RKO (cell line): Measurements from ENCODE around the gene MT1HL1.

Experiments used
- DNase-seq: peaks from one replicate; pipeline ENCODE4 v3.0.0-alpha.2; 2016; ENCODE audit warnings: low spot score

MT1HL1 gene

DNA sequence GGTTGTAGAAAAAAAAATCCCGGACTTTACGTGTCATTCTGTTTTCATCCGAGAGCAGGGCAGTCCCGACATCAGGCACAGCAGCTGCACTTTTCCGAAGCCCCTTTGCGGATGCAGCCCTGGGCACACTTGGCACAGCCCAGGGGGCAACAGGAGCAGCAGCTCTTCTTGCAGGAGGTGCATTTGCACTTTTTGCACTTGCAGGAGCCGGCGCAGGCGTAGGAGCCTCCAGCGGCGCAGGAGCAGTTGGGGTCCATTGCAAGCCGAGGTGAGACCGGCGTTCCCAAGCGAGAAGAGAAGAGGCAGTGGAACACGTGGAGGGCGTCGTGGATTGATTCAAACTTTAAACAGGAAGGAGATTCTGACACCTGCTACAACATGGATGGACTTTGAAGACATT, at the start of gene MT1HL1:
TSS of gene MT1HL1 (minus strand) at position 326 of the 400 bp plus-strand sequence. CDS start at position 257, 69 bp downstream.
- DNase-seq, result no peak

DNA sequence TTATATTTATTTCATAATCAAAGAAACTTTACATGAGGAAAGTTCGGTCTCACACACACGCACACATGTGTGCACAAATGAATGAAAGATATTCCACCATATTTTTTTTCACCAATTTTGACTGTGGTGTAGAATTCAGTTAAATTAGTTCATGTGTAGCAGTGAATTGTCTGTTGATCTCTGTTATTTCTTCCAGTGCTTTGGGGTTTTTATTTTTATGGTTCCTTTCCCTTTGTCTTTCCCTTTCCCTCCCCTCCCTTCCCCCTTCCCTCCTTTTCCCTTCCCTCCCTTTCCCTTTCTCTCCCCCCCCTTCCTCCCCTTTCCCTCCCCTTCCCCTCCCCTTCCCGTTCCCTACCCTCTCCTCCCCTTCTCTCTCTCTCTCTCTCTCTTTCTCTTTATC, 46.7 kb upstream of the MT1HL1 start:
- DNase-seq, result no peak

DNA sequence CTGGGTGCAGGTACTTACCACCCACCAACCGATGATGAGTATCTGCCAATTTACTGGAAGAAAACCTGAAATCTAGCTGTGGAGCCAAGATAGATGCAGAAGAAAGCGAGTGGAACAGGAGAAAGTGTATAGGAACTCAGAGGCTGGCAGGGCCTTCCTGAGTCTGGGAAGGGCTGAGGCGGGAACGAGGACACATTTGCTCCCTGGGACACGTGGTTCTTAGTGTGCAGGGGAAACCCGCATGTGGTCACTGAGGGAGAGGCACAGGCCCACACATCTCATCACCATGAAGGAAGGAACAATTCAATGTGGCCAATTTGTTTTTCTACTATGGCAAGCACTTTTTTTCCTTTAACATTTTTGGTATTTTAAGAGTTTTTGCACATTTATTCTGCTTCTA, 45.9 kb upstream of the MT1HL1 start:
- DNase-seq, result no peak

DNA sequence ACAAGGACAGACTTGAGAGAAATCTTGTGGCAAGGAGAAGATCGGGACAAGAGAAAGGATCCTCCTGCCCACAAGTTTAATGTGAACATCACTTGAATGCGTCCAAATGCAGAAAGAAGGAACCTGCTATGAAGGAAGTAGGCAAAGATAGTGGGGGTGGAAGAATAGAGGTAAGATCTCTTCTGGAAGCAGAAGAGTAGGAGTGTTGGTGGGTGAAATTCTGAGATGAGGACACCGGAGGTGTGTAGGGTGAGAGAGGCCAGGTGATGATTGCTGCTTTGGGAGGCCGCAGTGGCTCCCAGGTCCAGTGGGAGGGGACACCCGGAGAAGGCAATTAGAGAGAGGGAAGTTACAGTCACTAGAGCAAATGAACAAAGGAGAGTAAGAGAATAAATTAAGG, 44.6 kb upstream of the MT1HL1 start:
- DNase-seq, result no peak

DNA sequence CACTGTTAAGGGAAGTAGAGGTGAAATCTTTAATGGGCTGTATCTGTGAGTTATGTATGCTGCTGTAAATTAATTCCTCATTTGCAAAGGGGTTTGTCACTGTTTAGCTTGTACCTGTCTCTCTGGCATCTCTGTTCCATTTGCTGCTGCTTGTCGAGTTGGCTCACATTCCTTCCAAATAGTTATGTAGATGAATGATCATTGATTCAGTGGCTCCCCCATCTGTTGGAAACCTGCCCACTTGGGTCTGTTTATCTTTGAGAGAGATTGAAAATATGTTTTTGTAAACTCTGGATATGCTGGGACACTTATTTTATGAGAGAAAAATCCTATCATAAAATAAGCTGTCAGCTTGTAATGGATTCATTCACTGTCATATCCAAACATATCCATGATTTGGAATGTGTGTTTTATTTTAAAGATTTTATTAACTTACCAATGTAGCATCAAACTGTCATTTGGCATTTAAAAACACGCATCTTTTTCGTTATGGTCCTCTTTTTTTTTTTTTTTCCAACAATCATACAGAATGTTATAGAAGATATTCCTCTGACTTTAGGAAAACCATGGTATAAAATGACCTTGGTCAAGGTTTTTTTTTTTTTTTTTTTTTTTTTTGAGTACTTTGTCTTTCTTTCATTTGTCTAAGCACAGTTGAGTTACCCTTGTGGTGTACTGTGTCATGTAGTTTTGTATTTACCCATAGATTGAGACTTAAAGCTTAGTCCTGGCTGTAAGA, 41.2 kb upstream of the MT1HL1 start:
- DNase-seq, result no peak

DNA sequence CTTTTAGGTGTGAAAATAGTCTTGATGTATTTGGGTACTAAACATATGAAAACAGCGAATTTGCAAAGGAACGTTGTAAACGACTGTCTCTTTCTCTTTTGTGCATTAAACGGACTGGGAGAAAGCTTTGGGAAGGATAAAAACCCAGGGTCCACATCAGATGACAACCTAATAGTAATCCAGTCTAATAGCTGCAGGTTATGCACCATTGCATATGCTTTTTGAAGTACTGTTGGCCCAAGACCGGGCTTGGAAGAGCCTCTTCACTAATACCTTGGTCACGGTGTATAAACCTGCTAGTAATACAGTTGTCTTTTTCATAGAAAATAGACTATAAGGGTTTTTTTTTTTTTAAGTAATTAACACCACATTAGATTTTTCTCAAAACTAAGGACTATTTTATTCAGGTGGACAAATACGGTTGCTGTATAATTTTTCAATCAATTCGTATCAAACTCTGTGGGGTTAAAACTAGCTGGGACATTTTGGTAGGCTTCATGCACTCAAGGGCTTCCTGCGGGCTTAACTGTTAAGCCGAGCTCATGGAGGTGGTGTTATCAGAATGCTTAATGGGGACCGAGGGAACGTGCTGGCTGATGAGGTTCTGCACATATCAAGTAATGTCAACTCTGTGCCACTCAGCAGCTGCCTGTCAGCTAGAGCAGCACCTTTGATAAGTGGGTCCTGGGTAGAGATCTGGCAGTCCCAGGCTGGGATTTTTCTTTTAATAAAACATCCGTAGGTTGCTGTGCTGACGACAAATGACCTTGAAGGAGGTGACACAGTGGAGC, 39.8 kb upstream of the MT1HL1 start:
- no peak for DNase-seq

DNA sequence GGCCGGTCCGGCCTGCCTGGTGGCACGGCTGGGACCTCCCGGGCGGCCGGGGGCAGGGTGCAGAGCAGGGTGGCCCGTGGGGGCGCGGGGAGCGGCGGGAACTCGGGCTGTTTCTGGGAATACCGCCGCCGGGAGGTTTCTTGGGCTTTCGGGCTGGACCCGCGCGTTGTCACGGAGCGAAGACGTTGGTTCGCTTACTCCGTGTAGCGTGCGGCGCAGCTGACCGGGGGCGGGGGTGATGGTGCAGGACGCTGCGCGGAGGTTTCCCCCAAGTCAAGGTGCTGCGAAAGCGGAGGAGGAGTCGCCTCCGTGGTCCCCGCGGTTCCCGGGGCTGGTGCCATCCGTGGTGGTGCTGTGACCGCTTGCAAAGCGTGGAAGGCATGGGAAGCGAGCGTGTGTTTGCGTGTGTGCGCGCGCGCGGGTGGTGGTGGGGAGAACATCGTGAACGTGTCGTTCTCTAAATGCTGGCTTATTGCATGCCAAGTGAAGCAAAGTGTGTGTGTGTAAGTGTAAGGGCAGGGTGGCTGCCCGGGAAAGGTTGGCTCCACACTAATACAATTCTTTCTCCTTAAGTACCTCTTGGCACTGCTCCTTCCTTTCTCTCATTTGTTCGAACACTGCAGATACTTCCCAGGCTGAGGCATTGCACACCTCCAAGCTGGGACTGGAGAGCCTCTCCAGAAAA, 38.8 kb upstream of the MT1HL1 start:
- DNase-seq, result no peak

DNA sequence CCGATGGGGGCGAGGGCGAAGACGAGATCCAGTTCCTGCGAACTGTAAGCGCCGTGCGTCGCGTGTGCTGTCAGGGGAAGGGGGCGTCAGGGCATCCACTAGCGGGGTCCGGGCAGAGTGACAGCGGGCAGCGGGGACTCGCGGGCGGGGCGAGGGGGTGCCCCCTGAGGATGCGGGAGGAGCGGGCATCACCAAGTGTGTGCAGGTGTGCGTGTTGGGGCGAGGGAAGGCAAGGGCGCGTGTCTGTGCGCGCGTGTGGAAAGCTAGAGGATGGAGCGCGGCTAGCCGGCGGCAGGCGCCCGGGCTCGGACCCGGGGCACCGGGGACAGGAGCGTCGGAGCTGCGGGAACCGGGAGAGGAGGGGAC, 38.3 kb upstream of the MT1HL1 start:
- DNase-seq, result no peak

DNA sequence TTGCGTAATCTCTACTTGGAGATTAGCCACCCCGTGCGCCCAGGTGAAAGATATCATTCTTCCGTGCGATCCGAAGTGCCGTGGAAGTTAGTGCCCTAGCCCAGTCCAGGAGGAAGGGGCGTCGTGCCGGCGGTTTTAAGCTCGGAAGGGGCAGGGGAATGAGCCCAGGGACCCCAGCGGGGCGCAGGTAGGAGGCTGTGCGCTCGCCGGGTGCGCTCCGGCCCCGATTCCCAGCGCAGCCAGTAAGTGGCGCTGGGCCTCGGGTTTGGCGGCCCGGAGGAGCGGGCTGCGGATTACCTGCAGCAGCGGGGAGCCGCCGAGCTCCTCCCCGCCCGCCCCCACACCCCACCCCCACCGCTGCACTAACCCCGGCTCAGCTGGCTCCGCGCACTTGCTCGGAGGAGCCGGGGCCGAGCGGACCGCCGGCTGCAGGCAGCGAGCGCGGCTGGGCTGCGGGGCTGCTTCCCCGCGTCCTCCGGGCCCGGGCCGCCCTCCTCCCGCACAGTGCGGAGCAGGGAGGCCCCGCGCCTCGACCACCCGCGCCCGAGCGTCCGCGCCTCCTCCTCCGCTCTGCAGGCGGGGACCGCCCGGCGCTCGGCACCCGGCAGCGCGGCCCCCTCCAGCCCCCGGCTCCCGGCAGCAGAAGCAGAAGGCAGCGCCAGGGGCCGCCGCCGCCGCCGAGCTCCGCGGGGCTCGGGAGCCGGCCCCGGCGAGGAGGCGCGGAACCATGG, 37.7 kb upstream of the MT1HL1 start, which contains the start of gene RYR2:
TSS of gene RYR2 (plus strand) at position 390 of the 731 bp plus-strand sequence. CDS start at position 728, 338 bp downstream.
- DNase-seq, result no peak

DNA sequence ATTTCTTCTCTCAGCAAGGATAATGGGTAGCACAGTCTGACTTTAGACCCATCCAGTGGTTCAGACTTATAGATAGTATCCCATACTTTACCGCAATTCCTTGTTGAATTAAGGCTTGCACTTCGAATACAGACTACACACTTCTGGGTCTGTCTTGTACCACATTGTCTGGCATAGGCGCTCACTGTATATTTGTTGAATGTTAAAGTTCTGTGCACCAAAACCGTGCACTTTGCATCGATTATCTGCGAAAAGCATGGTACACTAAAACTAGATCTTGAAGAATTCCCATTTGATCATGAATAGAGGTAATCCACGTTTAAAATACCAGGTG, 37.2 kb upstream of the MT1HL1 start:
- no peak for DNase-seq

DNA sequence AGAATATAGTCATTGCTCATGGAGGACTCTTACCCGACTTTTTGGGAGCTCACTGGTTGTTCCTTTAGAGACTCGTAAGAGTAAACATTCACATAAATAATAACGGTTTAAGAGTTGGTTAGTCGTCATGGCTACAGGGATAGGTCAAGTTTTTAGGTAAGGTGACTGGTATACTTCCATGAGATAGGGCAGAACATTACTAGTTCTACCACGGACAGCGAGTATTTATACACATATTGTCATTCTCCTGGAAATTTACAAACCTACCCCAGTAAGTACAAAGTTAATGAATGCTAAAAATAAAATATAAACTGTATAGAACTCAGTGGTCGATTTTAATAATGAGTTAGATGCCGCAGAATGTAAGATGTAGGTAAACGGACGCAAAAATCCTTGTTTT, 36.6 kb upstream of the MT1HL1 start:
- DNase-seq, result no peak

DNA sequence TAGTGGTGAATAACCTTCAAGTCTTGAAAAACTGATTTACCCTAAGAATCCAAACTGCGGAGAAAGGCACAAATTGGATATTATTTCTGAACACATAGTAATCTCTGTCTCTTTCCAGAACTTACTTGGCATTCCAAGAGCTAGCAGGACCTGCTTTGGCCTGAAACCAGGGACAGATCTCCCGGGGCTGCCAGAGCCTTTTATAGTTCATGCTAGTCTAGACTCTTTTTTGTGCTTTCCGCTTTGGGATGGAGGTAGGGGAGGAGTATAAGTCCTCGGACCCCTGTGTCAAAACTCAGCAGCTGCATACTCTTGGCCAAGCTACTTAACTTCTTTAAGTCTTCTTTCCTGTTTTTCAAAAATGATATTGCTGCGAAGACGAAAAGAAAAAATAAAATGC, 34.0 kb upstream of the MT1HL1 start:
- DNase-seq, result no peak

DNA sequence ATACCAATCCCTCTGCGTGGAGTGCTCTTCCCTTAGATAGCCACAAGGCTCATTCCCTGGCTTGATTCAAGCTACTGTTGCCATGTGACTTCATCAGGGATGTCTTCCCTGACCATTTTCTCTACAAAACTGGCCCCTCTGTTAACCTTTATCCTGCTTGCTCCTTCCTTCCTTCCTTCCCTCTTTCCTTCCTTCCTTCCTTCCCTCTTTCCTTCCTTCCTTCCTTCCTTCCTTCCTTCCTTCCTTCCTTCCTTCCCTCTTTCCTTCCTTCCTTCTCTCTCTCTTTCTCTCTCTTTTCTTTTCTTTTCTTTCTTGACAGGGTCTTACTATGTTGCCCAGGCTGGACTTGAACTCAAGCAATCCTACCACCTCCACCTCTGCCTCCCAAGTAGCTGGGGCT, 31.5 kb upstream of the MT1HL1 start:
- DNase-seq, result no peak

DNA sequence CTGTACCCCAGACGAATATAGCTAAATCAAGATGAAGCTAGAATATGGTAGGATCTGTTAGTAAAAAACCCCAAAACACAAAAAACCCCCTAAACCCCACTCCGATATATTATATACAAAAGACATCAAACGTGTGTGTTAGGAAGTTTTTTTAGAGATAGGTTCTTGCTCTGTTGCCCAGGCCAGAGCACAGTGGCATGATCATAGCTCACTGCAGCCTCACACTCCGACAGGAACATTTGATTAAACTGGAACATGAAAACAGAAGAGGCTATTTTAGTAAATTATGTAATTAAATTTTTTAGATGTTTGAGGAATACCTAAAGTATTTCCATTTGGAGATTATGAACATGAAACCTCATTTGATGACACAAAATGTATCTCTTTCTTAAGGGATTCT, 29.6 kb upstream of the MT1HL1 start:
- no peak for DNase-seq

DNA sequence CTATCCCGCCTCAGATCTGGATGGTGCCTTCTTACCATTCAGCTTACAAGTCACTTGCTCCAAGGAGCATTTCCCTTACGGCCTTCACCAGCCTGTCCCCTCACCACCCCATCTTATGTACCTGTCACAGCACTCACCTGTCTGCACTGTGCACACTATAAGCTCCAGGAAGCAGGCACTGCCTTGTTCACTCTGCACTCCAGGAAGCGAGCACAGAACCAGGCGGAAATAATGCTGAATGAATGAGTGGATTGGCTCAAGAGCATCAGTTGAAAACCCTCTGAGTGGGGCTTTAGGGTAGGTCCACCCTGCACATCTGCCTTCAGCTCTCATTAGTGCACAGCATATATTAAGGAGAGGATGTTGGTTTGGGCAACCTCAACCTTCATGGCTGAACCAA, 28.8 kb upstream of the MT1HL1 start:
- DNase-seq, result no peak

DNA sequence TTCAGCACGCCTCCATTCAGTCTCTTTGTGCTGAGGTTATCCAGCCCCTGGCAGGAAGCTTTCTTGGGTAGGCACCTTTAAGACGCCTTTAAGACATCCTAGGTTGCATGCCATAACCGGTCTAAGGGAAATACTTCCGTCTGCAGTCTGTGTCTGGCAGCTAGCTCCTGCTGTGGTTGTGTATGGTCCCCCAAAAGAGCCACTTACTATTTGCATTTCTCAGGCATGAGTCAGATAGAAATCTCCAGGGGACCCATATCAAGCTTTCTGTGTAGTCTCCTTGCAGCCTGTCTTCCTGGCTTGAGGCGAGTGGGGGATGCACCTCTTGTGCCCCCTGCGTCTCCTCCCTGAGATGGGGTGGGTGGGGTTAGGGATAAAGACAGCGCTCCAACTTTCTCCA, 27.8 kb upstream of the MT1HL1 start:
- DNase-seq, result no peak

DNA sequence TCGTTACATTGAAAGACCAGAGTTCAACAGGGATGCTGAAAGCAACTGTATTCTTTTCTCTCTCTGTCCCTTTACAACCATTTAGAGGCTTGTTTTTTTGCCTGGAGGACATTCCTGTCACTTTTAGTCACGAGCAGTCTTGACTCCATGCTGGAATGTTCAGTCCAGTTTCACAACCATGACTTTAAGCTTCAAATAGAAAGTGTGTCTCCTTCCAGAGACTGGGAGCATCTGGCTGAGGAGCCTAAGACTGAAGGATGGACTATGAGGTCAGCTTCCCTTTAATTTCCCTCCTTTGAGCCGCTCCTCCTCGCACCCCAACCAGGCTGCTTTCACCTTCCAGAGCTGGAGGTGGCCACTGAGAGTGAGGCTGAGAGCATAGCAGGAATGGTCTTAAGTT, 27.2 kb upstream of the MT1HL1 start:
- DNase-seq, result no peak

DNA sequence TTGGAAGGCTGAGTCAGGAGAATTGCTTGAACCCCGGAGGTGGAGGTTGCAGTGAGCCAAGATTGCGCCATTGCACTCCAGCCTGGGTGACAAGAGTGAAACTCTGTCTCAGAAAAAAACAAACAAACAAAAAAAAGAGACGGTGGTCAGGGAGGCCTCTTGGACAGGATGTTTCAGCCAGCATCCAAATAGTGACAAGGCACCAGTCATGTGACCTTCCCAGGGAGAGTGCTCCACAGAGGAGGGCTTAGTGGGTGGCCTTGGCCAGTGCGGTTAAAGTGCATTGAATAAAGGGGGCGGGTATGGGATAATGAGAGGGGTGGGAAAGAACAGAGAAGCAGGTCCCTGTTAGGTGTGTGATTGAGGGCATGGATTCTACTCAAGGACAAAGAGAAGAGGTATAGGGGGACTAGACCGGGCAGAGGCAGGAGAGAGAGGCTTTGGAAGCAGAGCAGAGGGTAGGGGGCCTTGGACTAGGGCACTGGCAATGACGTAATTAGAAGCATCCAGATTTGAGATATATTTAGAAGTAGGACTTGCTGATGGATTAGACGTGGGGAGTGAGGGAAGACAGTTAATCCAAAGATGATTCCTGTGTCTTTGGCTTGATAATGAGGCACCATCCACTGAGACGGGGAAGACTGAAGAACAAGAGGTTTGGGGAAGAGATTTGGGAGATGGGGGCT, 25.8 kb upstream of the MT1HL1 start:
- DNase-seq, result no peak

DNA sequence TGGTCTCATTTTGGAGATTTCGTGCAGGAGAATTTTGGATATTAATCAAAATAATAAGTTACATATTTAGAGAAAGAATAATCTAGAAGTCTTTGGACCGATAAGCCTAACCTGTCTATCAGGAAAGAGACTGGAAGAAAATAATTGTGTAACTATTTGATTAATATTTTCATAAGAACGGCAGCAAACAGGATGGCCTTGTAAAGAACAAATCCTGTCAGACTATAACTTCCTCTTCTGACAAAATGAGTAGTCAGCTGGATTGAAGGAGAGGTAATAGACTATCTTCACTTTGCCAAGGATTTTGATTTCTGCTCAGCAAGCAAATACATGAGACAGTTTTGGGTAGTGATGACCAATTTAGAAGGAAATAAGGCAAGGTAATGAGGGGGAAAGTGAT, 25.0 kb upstream of the MT1HL1 start:
- DNase-seq, result no peak

DNA sequence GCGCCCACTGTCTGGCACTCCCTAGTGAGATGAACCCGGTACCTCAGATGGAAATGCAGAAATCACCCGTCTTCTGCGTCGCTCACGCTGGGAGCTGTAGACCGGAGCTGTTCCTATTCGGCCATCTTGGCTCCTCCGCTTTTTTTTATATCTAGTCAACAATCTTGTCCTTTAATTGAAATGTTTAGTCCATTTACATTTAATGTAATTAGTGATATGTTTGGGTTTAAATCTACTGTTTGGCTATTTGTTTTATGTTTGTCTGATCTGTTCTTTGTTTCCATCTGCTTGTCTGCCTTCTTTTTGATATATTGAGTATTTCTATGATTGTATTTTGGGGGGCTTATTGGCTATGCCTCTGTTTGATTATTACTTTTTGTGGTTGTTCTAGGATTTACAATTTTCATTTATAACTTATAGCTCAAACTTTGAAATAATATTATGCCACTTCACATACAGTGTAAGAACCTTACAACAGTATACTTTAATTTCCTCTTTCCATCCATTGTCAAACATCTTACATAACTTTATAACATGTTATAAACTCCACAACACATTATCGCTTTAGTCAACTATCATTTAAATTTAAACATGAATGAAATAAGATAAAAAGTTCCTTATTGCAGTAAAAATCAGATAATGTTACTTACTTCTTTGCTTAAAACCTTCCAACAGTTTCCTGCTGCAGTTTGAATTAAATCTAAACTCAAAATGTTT, 21.3 kb upstream of the MT1HL1 start:
- no peak for DNase-seq

DNA sequence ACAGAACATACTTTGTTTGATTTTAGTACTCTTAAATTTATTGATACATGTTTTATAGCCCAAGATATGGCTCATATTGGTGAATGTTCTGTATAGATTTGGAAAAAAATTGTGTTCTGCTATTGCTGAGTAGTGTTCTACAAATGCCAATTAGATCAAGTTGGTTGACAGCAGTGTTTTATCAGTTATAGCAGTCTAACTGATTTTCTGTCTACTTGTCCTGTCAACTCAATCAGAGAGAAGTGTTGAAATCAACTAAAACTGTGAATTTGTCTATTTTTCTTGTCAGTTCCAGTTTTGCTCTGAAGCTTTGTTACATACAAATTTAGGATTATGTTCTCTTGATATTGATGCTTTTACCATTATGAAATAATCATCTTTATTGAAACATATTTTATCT, 14.7 kb upstream of the MT1HL1 start:
- DNase-seq, result no peak
